Measurements from ENCODE around the gene BIRC7.

BIRC7 gene

DNA sequence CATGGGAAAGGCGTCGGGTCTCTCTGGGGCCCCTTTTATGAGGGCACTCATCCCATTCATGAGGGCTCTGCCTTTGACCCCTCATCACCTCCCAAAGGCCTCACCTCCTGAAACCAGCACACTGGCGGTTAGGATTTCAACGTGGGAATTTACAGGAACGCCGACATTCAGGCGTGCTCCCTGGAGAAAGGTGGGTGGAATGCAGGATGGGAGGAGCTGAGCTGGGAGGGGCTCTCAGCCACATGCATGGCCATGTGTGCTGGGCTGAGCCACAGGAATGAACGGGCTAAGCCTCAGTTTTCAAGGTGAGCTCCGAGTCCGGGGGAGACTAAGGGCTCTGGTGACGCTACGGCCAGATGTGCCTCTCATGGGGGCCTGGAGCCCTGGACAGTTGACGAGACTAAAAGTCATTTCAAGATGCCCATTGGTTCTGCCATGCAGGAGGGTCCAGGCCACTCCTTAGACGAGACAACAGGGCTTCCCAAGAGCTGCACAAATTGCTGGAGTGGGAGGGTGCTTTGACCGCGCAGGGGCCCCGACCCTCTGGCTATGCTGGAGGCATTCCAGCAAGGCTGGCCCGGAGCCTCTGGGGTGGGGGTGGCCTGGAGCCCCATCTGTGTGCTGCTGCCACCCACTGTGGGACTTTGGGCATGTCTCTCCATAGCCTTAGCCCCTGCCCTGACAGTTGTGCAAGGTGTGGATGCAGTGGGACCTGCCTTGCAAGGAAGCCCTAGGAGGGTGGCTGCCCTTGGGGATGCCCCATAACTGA, 33.1 kb downstream of the BIRC7 start:
- no peak for DNase-seq

DNA sequence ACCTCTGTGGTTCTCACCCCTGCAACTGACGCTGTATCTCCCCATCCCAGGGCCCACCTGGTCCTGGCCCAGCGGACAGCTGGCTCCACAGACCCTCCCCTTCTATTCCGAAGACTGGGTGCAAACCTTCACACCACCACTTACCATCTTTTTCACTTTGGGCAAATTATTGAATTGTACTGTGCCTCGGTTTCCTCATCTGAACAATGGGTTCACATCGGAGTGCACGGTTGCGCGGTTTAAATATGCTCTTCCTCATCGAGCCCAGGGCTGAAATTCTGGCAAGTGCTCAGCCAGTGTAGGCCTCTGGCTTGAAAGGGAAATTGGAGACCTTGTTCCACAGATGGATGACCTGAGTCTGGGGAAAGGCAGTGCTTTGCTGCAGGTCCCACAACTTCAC, 34.0 kb downstream of the BIRC7 start:
- no peak for DNase-seq

DNA sequence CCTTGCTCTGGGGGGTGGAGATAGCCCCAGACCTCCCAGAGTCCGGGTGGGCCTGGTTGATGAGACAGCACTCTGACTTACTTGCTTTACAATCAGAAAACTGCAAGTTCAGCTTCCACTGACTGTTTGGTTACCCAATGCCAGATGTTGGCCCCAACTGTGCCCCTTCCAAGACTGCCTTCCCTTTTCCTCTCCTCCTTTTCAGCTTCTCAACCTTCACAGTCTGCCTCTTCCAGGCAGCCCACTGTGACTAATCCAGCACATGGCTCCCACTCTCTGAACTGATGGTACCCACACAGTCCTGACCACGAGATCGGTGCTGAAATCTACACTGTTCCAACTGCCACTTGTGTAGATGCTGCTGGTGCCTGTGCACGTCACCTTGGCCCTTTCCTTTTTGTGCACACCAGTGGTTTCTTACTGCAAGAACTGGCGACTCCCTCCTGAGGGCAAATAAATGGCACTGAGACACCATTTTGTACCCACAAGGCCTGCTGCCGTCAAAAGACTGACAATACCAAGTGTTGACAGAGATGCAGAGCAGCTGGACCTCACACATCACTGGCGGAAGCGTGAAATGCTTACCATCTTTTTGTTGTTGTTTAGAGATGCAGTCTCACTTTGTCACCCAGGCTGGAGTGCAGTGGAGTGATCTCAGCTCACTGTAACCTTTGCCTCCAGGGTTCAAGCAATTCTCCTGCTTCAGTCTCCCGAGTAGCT, 35.1 kb downstream of the BIRC7 start:
- DNase-seq, result no peak

DNA sequence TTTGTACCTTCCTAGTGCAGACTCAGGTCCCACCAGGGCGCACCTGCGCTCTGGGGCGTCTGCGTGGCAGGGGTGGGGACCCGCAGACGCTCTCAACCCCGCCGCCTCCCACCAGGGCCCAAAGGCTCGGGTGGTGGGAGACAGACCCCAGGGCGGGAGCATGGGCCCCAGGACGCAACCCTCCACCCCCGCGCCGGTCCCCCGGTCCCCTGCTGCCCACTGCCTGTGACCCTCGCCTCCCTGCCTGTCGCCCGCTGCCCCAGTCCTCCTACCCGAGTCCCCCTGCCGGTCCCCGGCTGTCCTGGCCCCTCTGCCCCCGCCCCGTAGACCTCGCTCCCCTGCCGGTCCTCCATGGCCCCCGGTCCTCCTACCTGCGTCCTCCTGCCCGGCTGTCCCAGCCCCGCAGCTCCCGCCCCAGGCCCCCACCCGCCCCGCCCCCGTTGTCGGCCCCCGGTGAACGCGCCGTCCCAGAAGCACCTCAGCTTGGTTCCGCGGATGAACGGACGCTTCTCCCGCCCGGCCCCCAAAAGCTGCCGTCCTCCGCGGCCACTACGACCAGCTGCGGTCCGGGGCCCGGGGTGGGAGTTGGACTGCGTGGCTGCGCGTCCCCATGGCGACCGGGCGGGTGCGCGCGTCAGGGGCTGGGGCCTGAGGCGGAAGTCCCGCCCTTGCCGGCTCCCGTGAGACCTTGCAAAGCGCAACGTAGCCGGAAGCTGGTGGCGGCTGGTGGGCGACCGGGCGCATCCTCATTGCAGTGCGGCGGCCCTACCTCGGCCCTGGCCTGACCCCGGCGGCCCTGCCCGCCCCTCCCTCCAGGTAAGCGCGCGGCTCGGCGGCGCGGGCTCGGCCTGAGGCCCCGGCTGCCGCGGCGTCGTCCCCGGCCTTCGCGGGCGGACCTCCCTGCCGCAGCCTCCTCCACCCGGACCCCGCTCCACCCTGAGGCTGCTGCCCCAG, 36.7 kb downstream of the BIRC7 start, which contains the start of gene ARFGAP1:
Gene ARFGAP1, plus strand, starts transcription at position 709 of the 954 bp plus-strand sequence. CDS start 2,768 bp downstream, outside the sequence.
- peak; percentile 82 for DNase-seq

DNA sequence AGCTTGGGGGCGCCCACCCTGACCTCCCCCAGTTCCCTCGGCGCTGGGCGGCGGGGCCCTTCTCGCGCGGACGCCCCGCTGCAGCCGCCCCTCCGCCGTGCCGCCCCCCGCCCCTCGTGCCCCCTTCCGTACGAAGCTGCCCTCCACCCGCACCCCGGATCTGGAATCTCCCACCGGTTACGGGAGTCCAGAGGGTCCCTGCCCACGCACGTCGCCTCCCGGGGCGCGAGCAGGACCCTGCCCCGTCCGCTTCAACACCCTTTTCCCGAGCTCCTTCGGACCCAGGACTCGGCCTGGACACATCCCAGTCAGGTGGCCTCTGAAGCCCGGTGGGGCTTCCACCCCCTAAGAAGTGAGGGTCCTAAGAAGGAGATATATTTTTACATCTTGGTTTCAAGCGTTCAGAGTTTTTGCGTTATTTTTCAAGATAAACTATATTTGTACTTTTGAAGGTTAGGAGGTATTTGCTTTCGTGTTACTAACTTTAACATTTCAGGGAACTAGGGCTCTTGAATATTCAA, 37.4 kb downstream of the BIRC7 start:
- DNase-seq, result no peak

DNA sequence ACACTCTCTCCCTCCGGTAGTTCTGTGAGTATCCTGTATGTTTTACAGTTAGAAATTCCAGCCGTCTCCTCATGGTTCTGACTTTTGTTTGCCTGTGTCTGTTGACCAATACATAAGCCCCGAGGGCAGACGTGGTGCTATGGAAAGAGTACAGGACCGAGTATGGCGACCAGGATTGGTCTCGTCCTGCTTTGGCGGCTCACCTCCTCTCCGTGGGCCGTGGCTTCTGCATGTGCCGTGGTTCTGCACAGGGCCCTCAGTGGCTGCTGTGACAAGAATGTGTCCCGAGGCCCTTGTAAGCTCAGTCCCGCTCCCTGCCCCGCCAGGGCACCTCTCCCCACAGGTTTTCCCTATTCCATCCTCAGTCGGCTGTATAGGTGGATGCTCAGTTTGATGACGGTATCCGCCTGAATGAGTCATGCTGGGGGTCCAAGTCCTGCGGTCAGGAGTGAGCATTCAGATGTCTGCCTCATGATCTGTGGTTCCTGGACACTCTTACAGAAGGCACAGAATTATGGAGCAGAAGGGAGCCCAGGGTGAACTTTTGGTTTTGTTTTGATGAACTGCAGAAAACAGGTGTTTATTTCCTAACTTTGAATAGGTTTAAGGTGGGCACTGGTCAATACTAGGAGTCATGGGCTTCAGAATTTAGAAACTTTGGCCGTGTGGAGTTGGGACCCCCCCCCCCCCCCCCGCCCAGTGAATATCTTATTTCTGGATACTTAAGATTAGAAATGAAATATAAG, 38.1 kb downstream of the BIRC7 start:
- no peak for DNase-seq

DNA sequence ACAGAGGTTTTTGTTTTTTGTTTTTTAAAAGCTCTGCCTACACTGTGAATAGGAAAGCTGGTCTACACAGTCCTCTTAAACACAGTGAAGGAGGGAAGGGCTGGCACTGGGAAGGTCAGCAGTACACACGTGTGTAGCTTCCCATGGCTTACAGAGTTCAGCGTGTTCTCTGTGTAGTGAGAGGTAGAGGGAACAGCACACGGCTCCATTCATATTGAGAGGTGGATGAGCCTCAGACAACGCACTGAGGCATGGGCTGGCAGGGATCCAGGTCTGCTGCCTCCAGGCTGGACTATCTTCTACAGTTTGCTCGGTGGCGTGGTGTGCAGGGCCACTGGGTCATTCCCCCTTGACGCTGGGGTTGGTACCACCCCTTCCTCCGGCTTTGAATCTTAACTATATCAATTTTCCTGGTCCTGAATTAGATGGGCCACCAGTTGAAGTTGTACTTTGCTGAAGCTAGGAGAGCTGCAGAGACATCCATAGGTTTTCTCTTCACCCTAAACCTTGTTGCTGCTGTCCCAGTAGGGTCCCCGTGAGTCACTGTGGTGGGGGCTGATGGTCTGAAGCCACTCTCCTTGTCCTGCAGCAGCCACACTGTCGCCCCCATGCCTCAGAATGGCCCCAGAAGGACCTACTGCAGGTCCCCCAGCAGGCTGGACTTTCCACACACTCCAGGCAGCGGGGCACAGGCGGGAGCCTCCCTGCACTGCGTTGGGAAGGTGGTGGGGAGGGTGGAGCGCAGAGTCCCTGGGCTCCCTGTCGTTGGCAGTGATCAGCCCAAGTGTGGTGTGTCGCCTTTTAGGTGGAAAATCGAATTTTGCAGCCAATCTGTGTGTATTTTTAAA, 38.9 kb downstream of the BIRC7 start:
- no peak for DNase-seq

DNA sequence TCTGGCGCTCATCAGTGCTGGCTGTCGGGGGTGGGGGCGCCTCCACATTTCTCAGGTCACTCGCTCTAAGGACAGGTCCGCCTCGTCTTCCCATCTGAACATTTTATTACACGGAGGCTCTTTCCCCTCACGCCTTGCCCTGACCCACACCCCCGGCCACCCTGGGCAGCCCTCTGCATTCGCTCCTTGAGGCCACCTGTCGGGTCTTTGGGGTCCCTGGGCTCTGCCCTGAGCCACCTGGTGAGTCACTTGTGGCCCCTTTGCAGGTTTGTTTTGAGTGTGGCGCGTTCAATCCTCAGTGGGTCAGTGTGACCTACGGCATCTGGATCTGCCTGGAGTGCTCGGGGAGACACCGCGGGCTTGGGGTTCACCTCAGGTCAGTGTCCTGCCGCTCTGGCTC, 40.1 kb downstream of the BIRC7 start:
- no peak for DNase-seq

DNA sequence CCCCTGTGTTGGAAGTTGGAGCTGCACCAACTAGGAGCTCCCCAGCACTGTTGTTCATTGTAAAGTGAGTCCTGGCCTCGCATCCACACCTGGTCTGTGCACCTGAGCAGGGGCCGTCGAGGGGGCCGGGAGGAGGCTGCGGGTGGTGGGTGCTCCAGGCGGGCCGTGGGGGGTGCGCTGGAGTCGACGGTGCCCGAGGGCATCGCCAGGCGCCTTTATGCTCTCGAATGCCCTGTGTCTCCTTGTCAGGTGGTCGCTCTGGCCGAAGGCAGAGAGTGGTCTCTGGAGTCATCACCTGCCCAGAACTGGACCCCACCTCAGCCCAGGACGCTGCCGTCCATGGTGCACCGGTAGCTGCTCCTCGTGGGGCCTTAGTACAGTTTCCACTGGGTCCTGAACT, 41.3 kb downstream of the BIRC7 start:
- no peak for DNase-seq

DNA sequence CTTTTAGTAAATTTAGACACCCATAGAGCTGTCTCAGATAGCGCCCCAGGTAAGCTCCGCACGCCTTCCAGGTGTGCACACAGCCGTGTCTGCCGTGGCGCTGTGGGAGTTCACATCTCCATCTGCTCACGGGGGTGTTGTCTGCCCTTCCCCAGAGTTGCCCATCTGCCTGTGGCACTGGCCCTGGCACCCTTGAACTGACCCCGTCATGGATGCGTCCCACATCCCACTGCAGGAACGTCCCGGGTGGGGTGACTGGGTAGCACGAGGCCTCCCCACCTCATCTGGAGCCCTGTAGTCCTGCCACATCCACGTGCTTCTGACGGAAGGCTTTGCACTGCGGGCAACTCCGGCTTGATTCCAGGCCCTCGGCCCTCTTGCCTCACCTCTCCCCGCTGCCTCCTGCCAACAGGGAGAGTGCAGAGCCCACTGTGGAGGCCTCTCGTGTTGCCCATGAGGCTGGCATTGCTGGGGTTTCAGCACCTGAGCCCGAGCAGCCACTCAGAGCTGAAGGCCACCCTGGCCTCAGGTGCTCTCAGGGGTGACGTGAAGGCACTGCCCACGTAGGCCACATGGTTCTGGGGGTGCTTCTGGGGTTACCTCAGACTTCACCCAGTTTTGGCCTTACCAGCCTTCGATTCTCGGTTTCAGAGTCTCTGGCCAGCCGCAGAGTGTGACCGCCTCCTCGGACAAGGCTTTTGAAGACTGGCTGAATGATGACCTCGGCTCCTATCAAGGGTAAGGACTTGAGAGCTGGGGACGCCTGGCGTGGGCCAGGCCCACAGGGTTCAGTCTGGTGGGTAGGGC, 42.0 kb downstream of the BIRC7 start:
- DNase-seq, result no peak

DNA sequence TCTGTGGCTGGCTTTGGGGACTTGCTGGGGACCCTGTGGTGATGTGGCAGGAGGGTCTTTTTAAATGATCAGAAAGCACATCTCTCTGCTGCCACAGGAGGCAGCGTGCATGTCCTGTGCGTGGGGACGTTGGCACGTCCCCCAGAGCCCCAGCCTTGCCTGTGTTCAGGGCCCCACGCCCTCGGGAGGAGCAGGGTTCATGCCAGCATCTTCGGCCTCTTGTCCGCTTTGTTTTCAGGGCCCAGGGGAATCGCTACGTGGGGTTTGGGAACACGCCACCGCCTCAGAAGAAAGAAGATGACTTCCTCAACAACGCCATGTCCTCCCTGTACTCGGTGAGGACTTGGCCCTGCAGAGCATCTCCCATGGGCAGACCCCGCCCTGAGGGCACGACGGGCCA, 43.0 kb downstream of the BIRC7 start:
- no peak for DNase-seq

DNA sequence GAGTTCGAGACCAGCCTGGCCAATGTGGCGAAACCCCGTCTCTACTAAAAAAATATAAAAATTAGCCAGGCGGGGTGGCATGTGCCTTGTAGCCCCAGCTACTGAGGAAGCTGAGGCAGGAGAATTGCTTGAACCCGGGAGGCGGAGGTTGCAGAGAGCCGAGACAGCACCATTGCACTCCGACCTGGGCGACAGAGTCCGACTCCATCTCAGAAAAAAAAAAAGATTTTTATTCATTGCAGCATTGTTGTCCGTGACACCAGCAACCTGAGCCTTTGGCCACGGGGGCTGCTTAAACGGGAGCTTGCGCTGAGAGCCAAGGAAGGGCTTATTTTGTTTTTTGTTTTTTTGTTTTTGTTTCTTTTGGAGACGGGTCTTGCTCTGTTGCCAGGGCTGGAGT, 44.2 kb downstream of the BIRC7 start:
- DNase-seq, result no peak

DNA sequence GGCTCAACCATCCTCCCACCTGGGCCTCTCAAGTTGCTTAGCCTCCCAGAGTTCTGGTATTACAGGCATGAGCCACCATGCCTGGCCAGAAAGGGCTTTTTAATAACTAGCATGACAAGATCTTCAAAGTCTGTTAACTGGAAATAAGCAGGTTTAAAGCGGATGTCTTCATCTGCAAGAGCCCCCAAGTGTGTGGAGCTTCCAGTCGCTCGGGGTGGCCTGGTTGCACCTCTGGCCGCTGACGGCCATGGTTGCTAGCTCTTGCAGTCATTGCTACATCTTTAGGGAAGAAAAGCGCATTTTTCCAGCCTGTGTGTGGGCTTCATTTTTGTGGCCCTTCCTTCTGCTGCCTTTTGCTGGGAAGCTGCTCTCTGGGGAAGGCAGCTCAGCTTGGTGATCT, 44.7 kb downstream of the BIRC7 start:
- no peak for DNase-seq

DNA sequence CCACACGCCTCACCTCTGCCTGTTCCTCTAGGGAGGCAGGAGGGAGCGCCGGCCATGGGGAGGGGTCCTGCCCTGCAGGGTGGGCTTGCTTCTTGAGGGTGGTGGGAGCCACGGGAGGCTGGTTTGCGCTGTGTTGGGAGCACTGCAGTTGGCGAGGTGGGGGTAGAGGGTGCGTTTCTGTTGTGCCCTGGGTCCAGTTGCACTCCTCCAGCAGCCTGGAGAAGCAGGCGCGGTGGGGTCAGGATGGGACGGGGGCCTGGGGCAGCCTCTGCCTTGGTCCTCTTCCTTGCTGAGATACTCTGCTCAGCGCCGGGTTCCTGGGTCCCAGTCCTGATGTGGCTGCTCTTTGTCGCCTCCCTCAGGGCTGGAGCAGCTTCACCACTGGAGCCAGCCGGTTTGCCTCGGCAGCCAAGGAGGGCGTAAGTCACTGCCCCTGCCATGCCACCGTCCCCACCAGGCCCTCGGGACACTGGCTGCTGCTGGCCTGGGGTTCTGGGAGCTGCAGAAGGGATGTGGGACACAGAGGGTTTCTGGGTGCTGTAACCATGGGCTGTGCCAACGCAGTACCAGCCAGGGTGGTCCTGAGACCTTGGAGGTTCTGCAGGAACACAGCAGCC, 45.3 kb downstream of the BIRC7 start:
- DNase-seq, result no peak

DNA sequence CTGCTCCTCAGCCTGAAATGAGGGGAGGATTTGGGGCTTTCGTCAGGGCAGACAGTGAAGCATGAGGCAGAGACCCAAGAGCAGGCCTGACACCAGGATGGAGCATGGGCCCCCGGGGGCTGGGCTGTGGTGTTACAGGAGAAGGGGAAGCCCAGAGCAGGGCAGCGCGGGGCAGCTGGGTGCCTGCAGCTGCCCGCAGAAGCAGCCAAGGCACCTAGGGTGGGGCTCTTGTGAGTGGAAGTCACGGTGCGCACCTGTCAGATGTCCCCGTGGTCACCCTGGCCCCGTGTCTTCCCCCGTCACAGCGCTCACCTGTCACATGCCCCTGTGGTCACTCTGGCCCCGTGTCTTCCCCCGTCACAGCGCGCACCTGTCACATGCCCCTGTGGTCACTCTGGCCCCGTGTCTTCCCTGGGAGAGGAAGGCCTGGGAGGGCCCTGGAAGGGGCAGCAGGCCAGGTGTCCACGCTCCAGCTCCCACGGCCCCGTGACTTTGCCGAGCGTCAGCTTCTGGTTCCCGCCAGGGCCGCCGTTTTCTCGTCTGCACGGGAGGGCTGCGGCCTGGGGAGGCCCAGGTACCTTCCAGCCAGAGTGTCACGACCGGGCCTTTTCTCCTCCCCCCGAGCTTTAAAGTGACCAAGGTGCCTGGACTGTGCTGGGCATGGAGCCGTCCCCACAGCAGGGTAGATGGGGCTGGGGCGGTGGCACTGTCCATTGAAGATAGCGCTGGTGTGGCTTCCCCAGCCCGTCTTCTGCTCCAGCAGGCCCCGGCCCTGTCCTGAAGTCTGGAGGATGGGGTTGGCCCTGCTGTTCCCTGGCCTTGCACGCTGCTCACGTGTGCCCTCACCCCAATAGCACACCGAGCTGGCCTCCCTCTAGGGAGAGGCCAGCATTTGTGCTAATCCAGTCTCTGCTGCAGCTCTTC, 46.3 kb downstream of the BIRC7 start:
- no peak for DNase-seq

DNA sequence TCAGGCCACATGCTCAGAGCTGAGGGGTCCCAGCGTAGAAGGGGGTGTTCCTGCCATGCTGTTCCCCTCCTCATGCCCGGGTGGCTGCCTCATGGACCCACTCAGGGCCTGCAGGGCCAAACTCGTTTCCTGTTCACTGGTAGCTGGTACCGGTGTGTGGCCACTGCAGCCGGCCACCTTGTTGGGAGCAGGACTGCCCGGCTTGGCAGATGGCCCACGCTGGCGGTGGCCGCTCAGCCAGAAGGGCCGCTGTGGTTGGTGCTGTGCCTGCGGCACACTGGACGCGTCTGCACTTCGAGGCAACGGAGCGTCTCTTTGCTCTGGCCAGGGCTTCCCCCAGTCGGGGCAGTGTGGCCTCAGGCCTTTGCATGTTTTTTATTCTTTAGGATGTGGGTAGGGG, 47.2 kb downstream of the BIRC7 start:
- no peak for DNase-seq

DNA sequence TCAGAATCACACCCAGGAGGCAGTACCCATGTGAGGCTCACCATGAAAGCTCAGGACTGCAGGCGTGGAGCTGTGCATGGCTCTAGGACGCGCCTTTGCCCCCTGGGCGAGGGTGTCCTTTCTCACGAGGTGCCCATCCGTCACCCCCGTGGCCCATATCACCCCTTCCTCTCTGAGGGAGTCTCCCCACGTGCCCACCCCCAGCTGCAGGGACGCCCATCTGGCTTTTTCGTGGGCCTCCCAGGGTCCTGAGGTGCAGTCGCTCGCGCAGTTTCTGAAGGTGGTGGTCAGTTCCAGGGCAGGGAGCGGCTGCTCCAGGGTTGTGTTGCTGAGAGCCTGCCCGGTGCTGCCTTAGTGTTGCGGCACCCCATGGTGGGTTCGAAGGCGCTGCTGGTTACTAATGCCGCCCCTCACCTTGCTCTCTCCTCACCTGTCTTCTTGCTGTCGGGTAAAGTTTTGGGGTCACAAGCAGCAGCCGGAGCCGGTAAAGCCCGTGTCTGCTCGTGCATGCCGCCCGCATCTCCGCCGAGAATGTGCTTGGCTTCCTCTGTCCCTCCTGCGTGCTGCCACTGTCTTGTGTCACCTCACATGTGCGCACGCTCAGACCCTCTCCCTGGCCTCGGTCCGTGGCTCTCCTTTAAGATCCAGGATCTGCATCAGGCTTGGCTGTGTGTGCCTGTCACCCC, 47.8 kb downstream of the BIRC7 start:
- DNase-seq, result no peak

DNA sequence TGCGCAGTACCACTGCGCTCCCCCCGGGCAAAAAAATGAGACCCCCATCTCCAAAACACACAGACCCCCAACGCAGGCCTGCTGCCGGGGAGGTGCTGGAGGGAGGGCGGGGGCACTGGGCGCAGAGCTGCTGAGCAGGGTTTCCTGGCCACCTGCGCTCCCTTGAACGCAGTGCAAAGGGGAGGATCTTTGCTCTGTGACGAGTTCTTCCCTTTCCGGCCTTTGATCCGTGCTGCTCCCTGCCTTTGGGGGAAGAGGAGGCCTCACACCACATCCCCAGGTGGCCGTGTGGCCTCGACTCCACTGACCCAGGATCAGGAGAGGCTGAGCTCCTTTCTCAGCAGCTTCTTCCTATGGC, 48.4 kb downstream of the BIRC7 start:
- DNase-seq, result no peak

Measured in DMS79 (cell line).